IMR-90 (cell line): ENCODE data around the gene ADCY9. TPM values are rescaled to one million over a fixed set of nuclear protein-coding genes. Genes with fewer than 3 reads are reported as not detected.

Experiments used
- ATAC-seq: fragments of 200-7000 bp; cut with Tn5 transposase; 2 replicates; pipeline ENCODE4 v1.9.1; 2020; ENCODE audit warnings: low read depth, mild to moderate bottlenecking, moderate library complexity
- BruUV-seq: library from RNA; stranded (reverse); fragments of 400-500 nt; replicated peaks from 2 replicates; lab custom pipeline; 2021; lab: Mats Ljungman, UMichigan
- CTCF ChIA-PET: fragments of 300-600 bp; formaldehyde crosslinking; extraction: SDS; loops from one replicate; lab custom pipeline; 2021; ENCODE audit warnings: antibody characterized with exemption; lab: Yijun Ruan, JAX
- POLR2A ChIA-PET: fragments of 300-600 bp; sonication (Branson Sonifier 250); formaldehyde crosslinking; loops from one replicate; lab custom pipeline; 2022; ENCODE audit warnings: antibody characterized with exemption; ENCODE audit not compliant: unreplicated experiment; lab: Charles Lee
- DNase-seq: peaks from one replicate; pipeline ENCODE4 v3.0.0; 2013
- H2AFZ ChIP-seq: replicated peaks from 2 replicates; pipeline ENCODE3; 2013; ENCODE audit warnings: low read length, mild to moderate bottlenecking; ENCODE audit not compliant: poor library complexity
- H2AK5ac ChIP-seq: 2 replicates; pipeline ENCODE4 v1.6.1; 2013; ENCODE audit warnings: low read depth, low read length, inconsistent platforms
- H2AK9ac ChIP-seq: replicated peaks from 2 replicates; pipeline ENCODE3; 2013; ENCODE audit warnings: mild to moderate bottlenecking, low read depth, low read length, moderate library complexity; ENCODE audit not compliant: poor library complexity
- H2BK120ac ChIP-seq: 2 replicates; pipeline ENCODE4 v1.6.1; 2013; ENCODE audit warnings: low read depth, low read length, inconsistent platforms
- H2BK15ac ChIP-seq: 3 replicates; pipeline ENCODE4 v1.6.1; 2013; ENCODE audit warnings: low read depth, low read length, inconsistent platforms
- H2BK20ac ChIP-seq: 2 replicates; pipeline ENCODE4 v1.6.1; 2013; ENCODE audit warnings: low read depth, mild to moderate bottlenecking, inconsistent platforms, low read length, moderate library complexity
- H2BK5ac ChIP-seq: 2 replicates; pipeline ENCODE4 v1.6.1; 2013; ENCODE audit warnings: mild to moderate bottlenecking, low read depth, low read length, inconsistent platforms; ENCODE audit not compliant: poor library complexity, severe bottlenecking
- H3K14ac ChIP-seq: replicated peaks from 2 replicates; pipeline ENCODE4 v1.6.1; 2013; ENCODE audit warnings: low read depth, low read length, inconsistent platforms
- H3K18ac ChIP-seq: 2 replicates; pipeline ENCODE4 v1.6.1; 2013; ENCODE audit warnings: low read depth, low read length, control low read depth
- H3K23ac ChIP-seq: 2 replicates; pipeline ENCODE4 v1.6.1; 2013; ENCODE audit warnings: low read depth, low read length, inconsistent platforms
- H3K27ac ChIP-seq: 2 replicates; pipeline ENCODE4 v1.5.1; 2013; ENCODE audit warnings: mild to moderate bottlenecking, control low read depth, low read length; ENCODE audit not compliant: insufficient read depth
- H3K27me3 ChIP-seq: 2 replicates; pipeline ENCODE4 v1.6.1; 2013; ENCODE audit warnings: low read length; ENCODE audit not compliant: control insufficient read depth, insufficient read depth
- H3K36me3 ChIP-seq: 2 replicates; pipeline ENCODE4 v1.6.1; 2013; ENCODE audit warnings: low read length, mixed read lengths; ENCODE audit not compliant: control insufficient read depth, insufficient read depth
- H3K4ac ChIP-seq: 2 replicates; pipeline ENCODE4 v1.6.1; 2013; ENCODE audit warnings: low read depth, low read length, inconsistent platforms
- H3K4me1 ChIP-seq: 2 replicates; pipeline ENCODE4 v1.6.1; 2013; ENCODE audit warnings: low read length, mixed read lengths; ENCODE audit not compliant: control insufficient read depth, insufficient read depth
- H3K4me2 ChIP-seq: 2 replicates; pipeline ENCODE4 v1.6.1; 2013; ENCODE audit warnings: low read depth, mild to moderate bottlenecking, control low read depth, low read length, moderate library complexity
- H3K4me3 ChIP-seq: 2 replicates; pipeline ENCODE4 v1.5.1; 2013; ENCODE audit warnings: low read depth, mild to moderate bottlenecking, control low read depth, low read length, moderate library complexity; ENCODE audit not compliant: insufficient read depth
- H3K56ac ChIP-seq: 2 replicates; pipeline ENCODE4 v1.6.1; 2013; ENCODE audit warnings: low read length, inconsistent platforms; ENCODE audit not compliant: insufficient read depth; ENCODE audit errors: extremely low read depth
- H3K79me1 ChIP-seq, 2 experiments: 2 replicates each; pipeline ENCODE4 v1.6.1; 2013; ENCODE audit warnings: low read length in 2 of 2, inconsistent platforms in 1 of 2, low read depth in 1 of 2
- H3K9ac ChIP-seq: 2 replicates; pipeline ENCODE4 v1.6.1; 2013; ENCODE audit warnings: low read depth, low read length, control low read depth
- H3K9me1 ChIP-seq: 2 replicates; pipeline ENCODE4 v1.6.1; 2013; ENCODE audit warnings: low read length, inconsistent platforms; ENCODE audit not compliant: insufficient read depth
- H3K9me3 ChIP-seq: 2 replicates; pipeline ENCODE4 v1.6.1; 2013; ENCODE audit warnings: low read length; ENCODE audit not compliant: control insufficient read depth, insufficient read depth
- H4K20me1 ChIP-seq: 2 replicates; pipeline ENCODE4 v1.6.1; 2013; ENCODE audit warnings: low read length, inconsistent platforms; ENCODE audit not compliant: insufficient read depth
- H4K5ac ChIP-seq: 2 replicates; pipeline ENCODE4 v1.6.1; 2013; ENCODE audit warnings: mild to moderate bottlenecking, low read depth, low read length, control low read depth
- H4K8ac ChIP-seq, 2 experiments: 2 replicates each; pipeline ENCODE4 v1.6.1; 2013; ENCODE audit warnings: low read depth in 2 of 2, low read length in 2 of 2, control low read depth in 1 of 2, inconsistent platforms in 1 of 2
- H4K91ac ChIP-seq: 2 replicates; pipeline ENCODE4 v1.6.1; 2013; ENCODE audit warnings: low read depth, low read length, inconsistent platforms; ENCODE audit not compliant: insufficient read depth
- RFX5 ChIP-seq: IDR thresholded peaks from 2 replicates; pipeline ENCODE4 v1.8.0; 2012; ENCODE audit warnings: low read depth, mild to moderate bottlenecking, low read length, moderate library complexity
- WGBS, 2 experiments: methylation state at CpG; one replicate each; pipeline versions ENCODE4 v1.1.5 to v1.1.7; 2013; ENCODE audit warnings: missing lambda C conversion rate in 2 of 2; ENCODE audit not compliant: insufficient read length in 1 of 2; ENCODE audit errors: extremely low coverage in 2 of 2; 5-methylcytosine and 5-hydroxymethylcytosine counted together
- dilution Hi-C: fragments of 300-500 bp; cut with HindIII; formaldehyde crosslinking; loops from one replicate; pipeline ENCODE4 v1.14.3; 2018; ENCODE audit warnings: low sequenced_read_pairs; ENCODE audit not compliant: unreplicated experiment
- in situ Hi-C: fragments of 300-500 bp; cut with MboI; formaldehyde crosslinking; loops from 3 replicates; pipeline ENCODE4 v1.14.3; 2019; ENCODE audit warnings: low sequenced_read_pairs, inconsistent platforms, mixed read lengths
- intact Hi-C: fragments of 100-400 bp; cut with micrococcal nuclease; formaldehyde crosslinking; loops from 2 replicates; pipeline ENCODE4 v1.10.0; 2022
- polyA plus RNA-seq, 3 experiments: library from polyadenylated mRNA; depleted of rRNA; stranded (reverse); fragments of >200 nt; gene quantifications; 2 replicates each; pipeline ENCODE4 v1.2.3, GENCODE V29; 2012; ENCODE audit warnings: low replicate concordance in 1 of 3
- total RNA-seq: library from RNA; depleted of rRNA; stranded (reverse); fragments of >200 nt; gene quantifications from 2 replicates; pipeline ENCODE4 v1.2.3, GENCODE V29; 2012

The ADCY9 gene
- total and polyA plus RNA-seq, 2 of the 4 experiments (the other 2 are of a cell fraction): 5.4 to 12.5 TPM

DNA sequence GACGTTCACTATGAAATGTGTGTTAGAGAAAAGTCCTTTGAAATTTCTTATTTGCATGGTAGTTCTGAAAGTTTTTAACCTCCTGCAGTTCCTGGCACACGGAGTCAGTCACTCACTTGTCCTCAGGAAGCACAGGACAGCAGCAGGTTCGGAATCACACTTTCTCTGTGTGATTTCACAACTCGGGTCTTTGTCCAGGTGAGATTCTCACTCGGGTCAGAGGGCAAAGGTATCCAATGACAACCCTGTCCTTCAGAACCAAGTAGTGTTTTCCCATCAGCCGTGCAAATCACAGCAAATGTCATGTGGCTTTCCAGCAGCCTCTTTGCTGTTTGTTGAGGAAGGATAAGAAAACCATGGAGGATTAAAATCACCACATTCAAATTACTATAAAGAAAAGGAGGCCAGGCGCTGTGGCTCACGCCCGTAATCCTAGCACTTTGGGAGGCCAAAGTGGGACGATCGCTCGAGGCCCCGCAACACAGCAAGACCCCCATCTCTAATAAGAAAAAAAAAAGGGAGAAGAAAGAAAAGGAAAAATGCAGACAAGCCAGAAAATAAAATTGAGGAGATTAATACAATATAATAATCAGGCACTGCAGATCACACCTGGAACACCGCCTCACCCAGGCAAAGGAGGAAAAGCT, 22.0 kb downstream of the ADCY9 start:
- H4K5ac ChIP-seq: no peak overlapping the region; the same call in 1 of the 2 replicates
- H3K56ac ChIP-seq: no peak overlapping the region
- H3K36me3 ChIP-seq: no peaks in the 10 kb centered on the region; the same call in 1 of the 2 replicates
- H3K4me3 ChIP-seq: no peak overlapping the region
- ChIA-PET POLR2A (no interaction called here), CTCF (interaction anchor here (0.6 to 1.5 kb wide), 3 partner anchors 8 to 81 kb away, joined by 3 to 4 read pairs (median 3); no protein-coding TSS in a partner anchor)
- peaks cover 20 to 79% of the 10 kb centered on the region in 2 experiments; a peak in 3 of 4 replicates for H3K79me1 ChIP-seq
- H3K27ac ChIP-seq: no peak overlapping the region
- H4K20me1 ChIP-seq: peaks cover 26% of the 10 kb centered on the region
- no peak overlapping the region for H2BK20ac ChIP-seq
- peaks cover 9% of the 10 kb centered on the region for H3K9me1 ChIP-seq
- no peak overlapping the region for H4K91ac ChIP-seq
- DNase-seq (no peak), ATAC-seq (no peak)
- H2BK5ac ChIP-seq: no peak overlapping the region
- H3K14ac ChIP-seq: peak overlapping the region; percentile 55
- H3K23ac ChIP-seq: no peak overlapping the region
- H3K27me3 ChIP-seq: no peaks in the 10 kb centered on the region
- no peak overlapping the region for H3K4me2 ChIP-seq
- H2AK9ac ChIP-seq: peak overlapping the region; percentile 39
- H4K8ac ChIP-seq: 0 out of 4 replicates have a peak overlapping the region, but pooled peaks of 1 of the 2 experiments have one; percentile 29
- dilution Hi-C loops (no loop called here), in situ Hi-C loops (no loop called here), intact Hi-C loops (no loop called here)
- no peak for TF ChIP-seq RFX5
- no peak overlapping the region for H3K9ac ChIP-seq
- no peak overlapping the region for H2BK15ac ChIP-seq
- 0 out of 2 replicates have a peak overlapping the region, but pooled peaks have one; percentile 12 for H3K4ac ChIP-seq
- WGBS, 2 experiments: no CpG with 5 or more reads among the region's 14 CpGs
- BruUV-seq: no TSS peak
- no peak overlapping the region for H2BK120ac ChIP-seq
- no peak overlapping the region for H3K18ac ChIP-seq
- H3K4me1 ChIP-seq: peaks cover 22% of the 10 kb centered on the region
- no peaks in the 10 kb centered on the region for H3K9me3 ChIP-seq
- H2AFZ ChIP-seq: no peak overlapping the region
- no peak overlapping the region for H2AK5ac ChIP-seq
